Iris pigment epithelial cell (primary cell): ENCODE data around the gene SLC26A6.
A peak's percentile ranks its signal among the peaks of the same experiment; 100 is the strongest.

ENCODE experiments used
- DNase-seq: peaks from one replicate; pipeline ENCODE4 v3.0.0-alpha.2; 2011; ENCODE audit warnings: low read depth

Gene SLC26A6

DNA sequence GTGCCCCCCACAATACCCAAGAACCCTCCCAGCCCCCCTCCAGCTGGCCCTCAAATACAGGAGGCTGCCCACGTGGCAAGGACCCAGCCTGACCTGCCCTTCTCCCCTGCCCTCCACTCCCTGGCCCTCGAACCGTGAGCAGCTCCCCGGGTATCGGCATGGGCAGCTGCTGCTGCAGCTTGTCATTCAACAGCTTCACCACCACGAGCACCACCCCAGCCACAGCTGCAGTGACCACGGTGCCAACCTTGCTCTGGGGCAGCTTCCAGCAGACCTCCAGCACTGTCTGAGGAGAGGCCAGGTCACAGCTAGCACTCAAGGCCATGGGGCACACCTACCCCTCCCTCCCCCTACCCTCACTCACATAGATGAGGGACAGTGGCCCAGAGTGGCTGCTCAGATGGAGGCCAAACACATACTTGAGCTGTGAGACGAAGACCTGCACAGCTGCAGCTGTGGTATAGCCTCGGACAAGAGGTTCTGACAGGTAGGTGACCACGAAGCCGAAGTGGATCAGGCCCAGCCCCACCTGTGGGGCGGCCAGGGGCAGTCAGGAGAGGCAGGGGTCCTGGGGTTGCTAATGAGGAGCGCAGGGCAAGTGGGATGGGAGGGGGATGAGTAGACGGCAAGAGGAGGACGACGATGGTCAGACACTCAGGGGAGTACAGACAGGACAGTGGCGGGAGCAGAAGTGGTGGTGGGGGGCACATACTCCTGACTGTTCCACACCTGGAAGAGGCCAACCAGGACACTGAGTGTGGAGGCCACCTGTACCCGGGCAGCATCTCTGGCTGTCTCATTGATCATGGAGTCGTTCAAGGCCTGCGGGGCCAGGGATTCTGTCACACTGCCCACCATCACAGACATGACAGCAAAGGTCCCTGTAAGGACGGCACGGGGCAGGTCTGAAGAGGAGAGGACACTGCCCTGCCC is 3.5 kb downstream of the SLC26A6 start:
- no peak for DNase-seq

GRCh38 chr3:48630833-48631232 is 4.4 kb downstream of the SLC26A6 start:
- DNase-seq: no peak

DNA sequence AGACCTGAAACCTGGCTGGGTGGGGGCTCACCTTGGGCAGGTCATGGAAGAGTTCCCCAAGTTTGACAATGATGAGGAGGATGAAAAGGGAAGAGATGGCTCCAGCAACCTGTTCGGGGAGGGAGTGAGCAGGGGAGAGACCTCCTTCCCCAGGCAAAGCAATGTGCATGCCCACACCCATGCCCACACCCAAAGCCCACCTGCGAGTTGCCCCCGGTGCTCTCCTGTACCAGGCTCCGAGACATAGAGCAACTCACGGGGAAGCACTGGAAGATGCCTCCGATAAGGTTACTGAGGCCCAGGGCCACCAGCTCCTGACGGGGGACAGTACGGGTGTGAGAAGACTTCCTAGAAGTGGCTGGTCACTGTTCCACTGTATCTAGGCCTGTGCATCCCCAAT is 4.9 kb downstream of the SLC26A6 start:
- DNase-seq: no peak

- DNase-seq: no peak
Measured at GRCh38 chr3:48629894-48630293, 5.4 kb downstream of the SLC26A6 start.

DNA sequence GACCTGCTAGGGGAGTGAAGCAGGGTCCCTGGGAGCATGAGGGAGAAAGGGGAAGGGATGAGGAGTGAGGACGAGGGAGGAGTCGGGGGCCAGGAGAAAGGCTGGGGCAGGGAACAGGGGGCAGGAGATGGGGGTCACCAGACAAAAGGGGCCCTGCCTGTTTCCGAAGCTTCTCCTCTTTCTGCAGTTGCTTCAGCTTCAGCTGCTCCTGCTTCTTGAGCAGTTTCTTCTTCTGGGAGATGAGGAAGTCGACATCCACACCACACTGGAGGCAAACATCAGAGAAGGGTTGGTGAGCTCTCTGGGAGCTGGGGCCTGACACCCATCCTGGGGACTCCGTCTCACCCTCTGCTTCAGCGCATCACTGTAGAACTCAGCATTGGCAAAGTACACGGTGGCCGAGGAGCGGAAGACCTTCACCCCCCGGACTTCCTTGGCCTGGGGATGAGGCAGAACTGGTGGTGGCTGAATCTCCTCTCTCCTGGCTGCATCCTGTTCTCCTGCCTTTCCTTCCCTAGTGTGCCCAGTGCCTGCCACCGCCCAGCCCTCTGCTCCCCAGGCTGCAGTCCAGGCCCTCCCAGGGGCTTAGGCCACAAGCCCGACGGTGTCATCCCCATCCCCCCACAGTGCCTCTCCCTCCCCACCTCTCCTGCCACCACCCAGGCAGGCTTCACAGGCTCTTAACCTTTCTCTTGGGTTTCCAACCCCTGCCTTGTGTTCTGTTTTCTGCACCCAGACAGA is 6.8 kb downstream of the SLC26A6 start:
- no peak for DNase-seq

DNA sequence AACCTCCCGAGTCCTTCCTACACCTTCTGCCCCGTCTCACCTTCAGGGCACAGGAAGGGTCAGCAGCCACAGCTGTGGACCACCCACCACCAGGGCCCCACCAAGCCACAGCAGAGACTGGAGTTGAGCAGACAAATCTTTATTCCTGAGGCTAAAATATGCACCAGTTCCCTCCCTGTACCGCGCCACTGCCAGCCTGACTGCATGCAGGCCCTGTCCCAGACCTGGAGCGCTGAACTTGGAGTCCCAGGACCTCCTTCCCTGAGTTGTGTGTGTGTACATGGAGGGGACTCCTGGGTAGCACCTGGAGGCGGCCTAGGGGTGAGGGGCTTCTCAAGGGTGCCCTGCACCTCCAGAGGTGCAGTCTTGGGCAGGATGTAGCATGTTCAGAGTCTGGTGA is 9.7 kb downstream of the SLC26A6 start:
- no peak for DNase-seq

- DNase-seq: no peak
Measured at GRCh38 chr3:48624767-48625166, 10.5 kb downstream of the SLC26A6 start.

- DNase-seq: no peak
Measured at GRCh38 chr3:48623851-48624547, 11.3 kb downstream of the SLC26A6 start.

GRCh38 chr3:48621461-48621869 is 13.8 kb downstream of the SLC26A6 start, which contains the start of gene TMEM89:
TSS of gene TMEM89 (minus strand) at chr3:48621769. CDS start at chr3:48621756, 13 bp downstream.
- no peak for DNase-seq

DNA sequence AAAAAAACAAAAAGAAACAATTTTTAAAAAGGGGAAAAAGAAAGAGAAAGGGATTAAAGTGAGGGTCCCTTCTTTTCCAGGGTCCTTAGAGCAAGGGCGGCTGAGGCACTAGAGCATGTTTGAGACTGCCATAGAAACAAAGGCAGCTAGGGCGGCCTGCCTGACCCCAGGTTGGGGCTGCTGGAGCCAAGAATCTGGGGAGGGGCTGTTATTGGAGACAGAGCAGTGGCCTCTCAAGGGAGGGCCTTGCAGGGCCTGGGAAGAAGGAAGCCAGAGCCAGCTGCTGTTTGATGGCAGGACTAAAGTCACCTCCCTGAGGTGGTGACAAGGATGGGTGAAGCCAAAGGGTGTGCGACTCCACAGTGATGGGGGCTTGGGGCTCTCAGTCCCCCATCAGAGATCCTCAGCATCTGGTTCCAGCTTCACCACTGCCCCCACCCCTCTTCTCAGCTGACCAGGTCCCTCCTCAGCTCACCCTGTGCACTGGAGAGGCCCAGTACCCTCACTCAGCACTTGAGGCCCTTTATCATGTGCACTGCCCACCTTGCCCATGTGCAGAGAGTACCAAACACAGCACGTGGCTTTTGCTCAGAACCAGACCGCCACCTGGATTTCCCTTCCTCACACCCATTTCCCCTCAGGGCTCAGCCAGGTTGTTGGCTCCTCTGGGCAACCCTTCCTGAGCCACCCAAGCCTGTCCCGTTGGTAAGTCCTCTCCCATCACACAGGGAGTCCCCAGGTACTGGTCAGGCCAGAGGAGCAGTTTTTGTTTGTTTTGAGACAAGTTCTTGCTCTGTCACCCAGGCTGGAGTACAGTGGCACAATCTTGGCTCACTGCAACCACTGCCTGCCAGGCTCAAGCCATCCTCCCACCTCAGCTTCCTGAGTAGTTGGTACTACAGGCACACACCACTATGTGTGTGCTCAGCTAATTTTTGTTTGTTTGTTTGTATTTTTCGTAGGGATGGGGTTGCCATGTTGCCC is 15.4 kb downstream of the SLC26A6 start:
- DNase-seq: no peak

- DNase-seq: no peak
Measured at GRCh38 chr3:48617559-48617958, 17.7 kb downstream of the SLC26A6 start.

- peak; percentile 82 for DNase-seq
Measured at GRCh38 chr3:48614044-48614443, 21.2 kb downstream of the SLC26A6 start.

DNA sequence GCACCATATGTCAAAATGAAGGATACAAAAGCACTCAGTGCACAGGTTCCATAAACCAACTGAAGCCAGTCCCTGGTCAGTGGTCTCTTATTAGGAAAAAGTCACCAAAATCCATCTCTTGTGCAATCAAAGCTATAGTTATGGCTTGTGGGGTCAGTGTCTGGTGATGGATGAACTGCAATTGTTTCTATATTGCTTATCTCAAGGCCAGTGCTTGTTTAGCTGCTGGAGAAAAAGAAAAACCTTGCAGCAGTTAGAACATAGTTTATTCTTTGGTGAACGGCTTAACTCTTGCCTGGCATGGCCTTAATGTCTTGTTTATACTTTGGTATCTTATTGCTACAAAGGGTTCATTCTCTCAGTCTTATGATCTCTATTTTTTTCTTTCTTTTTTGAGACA is 23.0 kb downstream of the SLC26A6 start:
- DNase-seq: no peak

- DNase-seq: peak; percentile 90
Measured at GRCh38 chr3:48609088-48610005, 25.9 kb downstream of the SLC26A6 start, which contains the start of gene UQCRC1. TSS of gene UQCRC1 (minus strand) at chr3:48609646. CDS start at chr3:48609620, 26 bp downstream.

GRCh38 chr3:48607519-48607918 is 27.7 kb downstream of the SLC26A6 start:
- peak; percentile 16 for DNase-seq

DNA sequence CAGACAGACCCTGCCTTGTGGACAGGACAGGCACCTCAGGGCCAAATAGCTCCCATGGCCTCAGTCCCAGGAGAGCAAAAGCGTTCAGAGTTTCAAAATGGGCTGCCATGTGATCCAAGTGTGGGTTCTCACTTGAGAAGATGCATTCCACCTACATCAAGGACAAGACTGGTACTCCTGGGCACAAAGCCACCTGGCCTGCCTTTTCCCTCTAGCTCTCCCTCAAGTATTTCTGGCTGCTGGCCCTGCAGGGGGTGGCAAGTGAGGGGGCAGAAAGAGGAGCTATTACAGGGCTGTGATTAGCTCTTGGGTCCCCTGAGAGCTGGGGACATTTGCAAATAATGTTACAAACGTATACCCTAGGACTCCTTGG is 33.7 kb downstream of the SLC26A6 start:
- no peak for DNase-seq

- no peak for DNase-seq
Measured at GRCh38 chr3:48600711-48601621, 34.3 kb downstream of the SLC26A6 start.

GRCh38 chr3:48599509-48600285 is 35.6 kb downstream of the SLC26A6 start:
- no peak for DNase-seq
